ENCODE data around the gene MTX1. TPM values are rescaled to one million over a fixed set of nuclear protein-coding genes. Genes with fewer than 3 reads are reported as not detected.
"Not testable (repeated sequence)": the region's sequence is repeated elsewhere in the genome, so short reads cannot be mapped to it uniquely, and the experiment has no call there.

Gene MTX1
- total RNA-seq, 1 donor, result 16.1 TPM

DNA sequence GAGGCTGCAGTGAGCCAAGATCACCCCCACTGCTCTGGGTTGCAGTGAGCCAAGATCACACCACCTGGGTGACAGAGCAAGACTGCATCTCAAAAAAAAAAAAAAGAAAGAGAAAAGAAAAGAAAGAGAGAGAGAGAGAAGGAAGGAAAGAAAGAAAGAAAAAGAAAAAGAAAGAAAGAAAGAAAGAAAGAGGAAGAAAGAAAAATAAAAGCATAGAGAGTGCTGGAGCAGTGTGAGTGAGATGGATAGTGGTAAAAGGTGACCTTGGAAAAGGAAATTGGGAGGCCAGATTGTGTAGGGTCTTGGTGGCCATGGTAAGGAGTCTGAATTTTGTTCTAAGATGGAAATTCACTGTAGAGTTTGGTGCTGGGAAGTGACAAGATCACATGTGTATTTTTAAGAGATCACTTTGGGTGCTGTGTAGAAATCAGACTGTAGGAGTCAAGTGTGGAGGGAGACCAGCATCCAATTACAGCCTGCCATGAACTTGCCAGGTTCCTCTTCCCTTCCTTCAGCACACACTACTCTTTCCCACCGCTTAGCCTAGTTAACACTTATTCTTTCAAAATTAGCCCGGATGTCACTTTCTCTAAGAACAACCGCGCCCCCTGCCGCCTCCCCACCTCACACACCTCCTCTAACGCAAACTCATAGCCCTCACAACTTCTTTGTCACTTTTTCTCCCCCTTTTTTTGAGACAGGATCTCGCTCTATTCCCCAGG, 17.9 kb downstream of the MTX1 start:
- H3K4me3 ChIP-seq (ENCODE audit: low read length), result peak overlapping the region; percentile 51
- peaks cover 64% of the 10 kb centered on the region for H3K4me1 ChIP-seq (ENCODE audit: insufficient read depth, low read length)
- no peaks in the 10 kb centered on the region for H3K9me3 ChIP-seq (ENCODE audit: low read depth, low read length)
- no peaks in the 10 kb centered on the region for H3K27me3 ChIP-seq (ENCODE audit: insufficient read depth, low read length)

DNA sequence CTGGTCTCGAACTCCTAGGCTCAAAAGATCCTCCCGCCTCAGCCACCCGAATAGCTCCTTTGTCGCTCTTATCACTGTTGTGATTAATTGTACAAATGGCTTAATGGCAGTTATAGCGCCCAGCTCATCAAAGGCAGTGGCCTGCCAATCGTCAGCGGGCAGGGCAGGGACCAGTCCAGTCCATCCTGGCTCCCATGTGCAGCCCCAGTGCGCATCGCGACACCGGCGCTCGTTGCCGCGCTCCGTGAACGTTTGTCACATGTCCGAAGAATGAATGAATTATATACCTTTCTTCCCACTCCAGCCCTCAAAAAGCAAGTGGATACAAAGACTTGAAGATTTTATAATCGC, 18.4 kb downstream of the MTX1 start:
- Histone ChIP-seq H3K4me3 (ENCODE audit: low read length) (peak overlapping the region; percentile 51), H3K4me1 (ENCODE audit: insufficient read depth, low read length) (peaks cover 60% of the 10 kb centered on the region), H3K9me3 (ENCODE audit: low read depth, low read length) (no peaks in the 10 kb centered on the region), H3K27me3 (ENCODE audit: insufficient read depth, low read length) (no peaks in the 10 kb centered on the region)

DNA sequence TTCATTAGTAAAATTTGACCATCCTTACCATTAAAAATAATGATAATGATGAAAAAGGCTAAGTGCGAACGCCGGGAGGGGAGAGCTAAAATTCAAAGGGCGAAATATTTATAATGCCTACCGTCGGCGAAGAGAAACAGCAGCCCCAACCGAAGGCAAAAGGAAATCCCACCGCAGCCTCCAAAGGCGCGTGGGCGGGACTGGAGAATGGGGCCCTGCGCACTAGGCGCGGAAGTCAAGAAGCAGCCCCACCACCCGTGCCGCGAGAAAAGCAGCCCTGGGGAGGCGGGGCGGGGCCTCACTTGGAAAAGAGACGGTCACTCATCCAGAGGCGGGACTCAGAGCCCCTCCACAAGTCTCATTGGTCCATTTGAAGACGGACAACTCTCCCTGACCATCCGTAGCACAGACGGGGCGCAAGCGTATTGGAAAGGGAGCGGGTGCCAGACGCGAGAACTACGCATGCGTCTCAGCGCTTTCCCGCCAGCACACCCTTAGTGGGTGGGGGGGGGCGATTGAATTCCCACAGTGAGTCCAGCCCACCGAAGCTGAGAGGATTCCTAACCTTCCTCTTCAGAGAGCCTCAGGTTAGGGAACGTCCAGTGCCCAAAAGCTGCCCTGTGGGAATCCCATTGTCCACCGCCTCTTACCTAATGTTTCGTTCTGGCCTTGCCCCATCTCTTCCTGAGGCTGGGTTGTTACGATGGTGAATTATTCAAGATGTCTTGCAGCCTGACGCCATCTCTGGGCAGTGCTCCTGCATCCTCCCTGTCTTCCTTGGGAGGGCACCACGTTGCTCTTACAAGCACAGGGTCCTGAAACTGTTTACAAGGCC, 19.0 kb downstream of the MTX1 start:
- Histone ChIP-seq H3K4me3 (ENCODE audit: low read length) (peak overlapping the region; percentile 51), H3K4me1 (ENCODE audit: insufficient read depth, low read length) (peaks cover 54% of the 10 kb centered on the region)

DNA sequence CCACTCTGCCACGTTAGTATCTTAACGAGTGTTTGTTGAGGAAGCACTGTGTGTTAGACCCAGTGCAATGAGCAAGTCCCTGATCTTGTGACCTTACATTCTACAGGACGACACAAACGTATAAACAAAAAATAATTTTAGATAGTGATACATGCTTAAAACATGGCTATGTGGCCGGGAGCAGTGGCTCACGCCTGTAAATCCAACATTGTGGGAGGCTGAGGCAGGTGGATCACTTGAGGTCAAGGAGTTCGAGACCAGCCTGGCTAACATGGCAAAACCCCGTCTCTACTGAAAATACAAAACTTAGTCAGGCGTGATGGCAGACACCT, 19.6 kb downstream of the MTX1 start:
- Histone ChIP-seq H3K27me3 (ENCODE audit: insufficient read depth, low read length) (no peaks in the 10 kb centered on the region), H3K4me3 (ENCODE audit: low read length) (peak overlapping the region; percentile 51), H3K9me3 (ENCODE audit: low read depth, low read length) (no peaks in the 10 kb centered on the region), H3K4me1 (ENCODE audit: insufficient read depth, low read length) (peaks cover 48% of the 10 kb centered on the region)

More for the DNA sequence above, 19.0 kb downstream of the MTX1 start:
- no peaks in the 10 kb centered on the region for H3K9me3 ChIP-seq (ENCODE audit: low read depth, low read length)
- H3K27me3 ChIP-seq (ENCODE audit: insufficient read depth, low read length), result no peaks in the 10 kb centered on the region

GRCh38 chr1:155231302-155231701, 22.8 kb downstream of the MTX1 start:
- not testable (repeated sequence) for H3K4me3 ChIP-seq (ENCODE audit: low read length); H3K9me3 ChIP-seq (ENCODE audit: low read depth, low read length); H3K27me3 ChIP-seq (ENCODE audit: insufficient read depth, low read length)
- H3K4me1 ChIP-seq (ENCODE audit: insufficient read depth, low read length), result peaks cover 25% of the 10 kb centered on the region

DNA sequence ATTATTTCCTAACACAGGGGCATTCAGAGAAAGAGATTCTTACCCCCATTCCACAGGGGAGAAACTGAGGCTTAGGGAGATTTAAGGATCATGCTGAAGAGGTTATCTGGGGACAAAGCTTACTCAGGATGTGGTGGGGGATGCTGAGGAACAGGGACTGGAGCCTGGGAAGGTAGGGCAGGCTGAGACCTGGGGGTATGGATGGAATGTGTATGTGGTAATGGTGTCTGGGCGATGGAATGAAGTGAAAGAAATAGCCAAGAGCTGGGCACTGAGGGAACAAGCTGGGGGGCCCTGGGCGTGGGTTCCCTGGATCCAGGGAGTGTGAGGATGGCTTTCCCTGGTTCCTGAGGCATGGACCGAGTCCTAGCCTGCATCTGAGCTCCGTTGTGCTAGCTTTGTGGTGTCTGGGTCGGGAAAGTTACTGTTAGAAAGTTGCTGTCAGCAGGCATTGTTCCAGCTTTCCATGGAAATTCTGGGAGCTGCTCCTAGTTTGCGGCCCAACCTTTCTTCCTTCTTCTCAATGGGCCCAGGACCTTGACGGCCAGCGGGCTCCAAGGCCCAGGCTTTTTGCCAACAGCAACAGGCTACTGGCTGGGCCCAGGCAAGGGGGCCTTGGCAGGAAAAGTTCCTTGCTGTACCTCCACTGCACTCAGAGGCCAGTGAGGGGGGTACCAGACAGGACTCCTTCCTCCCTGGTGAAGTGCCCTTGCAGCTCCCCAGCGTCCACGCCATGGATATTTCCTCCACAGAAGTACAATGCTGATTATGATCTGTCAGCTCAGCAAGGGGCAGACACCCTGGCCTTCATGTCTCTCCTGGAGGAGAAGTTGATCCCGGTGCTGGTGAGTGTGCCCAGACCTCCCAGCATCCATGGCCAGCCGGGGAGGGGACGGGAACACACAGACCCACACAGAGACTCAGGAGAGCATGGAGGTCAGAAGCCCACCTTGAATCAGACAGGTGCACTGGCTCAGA, 23.8 kb downstream of the MTX1 start:
- H3K9me3 ChIP-seq (ENCODE audit: low read depth, low read length); H3K27me3 ChIP-seq (ENCODE audit: insufficient read depth, low read length); H3K4me3 ChIP-seq (ENCODE audit: low read length): not testable (repeated sequence)
- peaks cover 25% of the 10 kb centered on the region for H3K4me1 ChIP-seq (ENCODE audit: insufficient read depth, low read length)

GRCh38 chr1:155233502-155233901, 25.0 kb downstream of the MTX1 start:
- not testable (repeated sequence) for H3K9me3 ChIP-seq (ENCODE audit: low read depth, low read length); H3K4me3 ChIP-seq (ENCODE audit: low read length); H3K27me3 ChIP-seq (ENCODE audit: insufficient read depth, low read length)
- peaks cover 16% of the 10 kb centered on the region for H3K4me1 ChIP-seq (ENCODE audit: insufficient read depth, low read length)

DNA sequence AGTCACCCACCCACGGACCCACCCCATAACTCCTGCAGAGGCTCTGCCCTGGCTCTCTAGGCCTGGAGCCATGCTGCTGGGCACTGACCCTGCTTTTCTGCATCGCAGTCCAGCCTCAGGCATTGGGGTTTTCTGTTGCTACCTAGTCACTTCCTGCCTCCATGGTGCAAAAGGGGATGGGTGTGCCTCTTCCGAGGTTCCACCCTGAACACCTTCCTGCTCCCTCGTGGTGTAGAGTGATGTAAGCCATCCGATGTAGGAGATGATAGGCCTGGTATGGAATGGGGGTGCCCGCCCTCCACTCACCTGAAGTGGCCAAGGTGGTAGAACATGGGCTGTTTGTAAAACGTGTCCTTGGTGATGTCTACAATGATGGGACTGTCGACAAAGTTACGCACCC, 26.9 kb downstream of the MTX1 start:
- not testable (repeated sequence) for H3K4me3 ChIP-seq (ENCODE audit: low read length); H3K27me3 ChIP-seq (ENCODE audit: insufficient read depth, low read length); H3K9me3 ChIP-seq (ENCODE audit: low read depth, low read length)
- H3K4me1 ChIP-seq (ENCODE audit: insufficient read depth, low read length), result peaks cover 26% of the 10 kb centered on the region

GRCh38 chr1:155236451-155236850, 28.0 kb downstream of the MTX1 start:
- Histone ChIP-seq H3K4me1 (ENCODE audit: insufficient read depth, low read length) (peaks cover 36% of the 10 kb centered on the region), H3K27me3 (ENCODE audit: insufficient read depth, low read length) (no peaks in the 10 kb centered on the region), H3K9me3 (ENCODE audit: low read depth, low read length) (no peaks in the 10 kb centered on the region), H3K4me3 (ENCODE audit: low read length) (no peak overlapping the region)

DNA sequence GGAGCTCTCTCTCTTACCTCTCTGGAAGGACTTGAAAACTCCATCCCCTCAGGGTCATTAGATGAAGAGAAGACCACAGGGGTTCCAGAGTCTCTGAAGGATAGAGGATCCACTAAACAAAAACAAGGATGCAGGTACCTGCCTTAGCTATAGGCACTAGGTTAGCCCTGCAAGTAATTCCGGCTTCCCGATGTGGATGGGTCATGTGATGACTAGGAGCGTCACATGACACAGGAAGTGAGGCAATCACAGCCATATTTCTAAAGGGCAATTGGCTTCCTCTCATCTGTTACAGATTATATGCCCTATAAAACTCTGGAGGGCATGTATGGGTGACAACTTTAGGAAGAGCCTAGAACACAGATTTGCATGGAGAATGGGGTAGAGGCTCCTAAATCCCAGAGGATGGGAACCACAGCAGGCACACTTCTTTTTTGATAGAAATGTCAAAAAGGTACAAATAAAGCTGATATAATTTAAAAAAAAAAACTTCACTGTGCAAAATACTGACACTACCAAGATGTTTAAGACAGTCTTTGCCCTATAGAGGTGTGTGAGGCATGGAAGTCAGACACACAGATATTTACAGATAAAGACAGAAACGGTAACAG, 32.7 kb downstream of the MTX1 start:
- Histone ChIP-seq H3K4me3 (ENCODE audit: low read length) (peak overlapping the region; percentile 51), H3K9me3 (ENCODE audit: low read depth, low read length) (no peaks in the 10 kb centered on the region), H3K27me3 (ENCODE audit: insufficient read depth, low read length) (no peaks in the 10 kb centered on the region), H3K4me1 (ENCODE audit: insufficient read depth, low read length) (peaks cover 63% of the 10 kb centered on the region)

DNA sequence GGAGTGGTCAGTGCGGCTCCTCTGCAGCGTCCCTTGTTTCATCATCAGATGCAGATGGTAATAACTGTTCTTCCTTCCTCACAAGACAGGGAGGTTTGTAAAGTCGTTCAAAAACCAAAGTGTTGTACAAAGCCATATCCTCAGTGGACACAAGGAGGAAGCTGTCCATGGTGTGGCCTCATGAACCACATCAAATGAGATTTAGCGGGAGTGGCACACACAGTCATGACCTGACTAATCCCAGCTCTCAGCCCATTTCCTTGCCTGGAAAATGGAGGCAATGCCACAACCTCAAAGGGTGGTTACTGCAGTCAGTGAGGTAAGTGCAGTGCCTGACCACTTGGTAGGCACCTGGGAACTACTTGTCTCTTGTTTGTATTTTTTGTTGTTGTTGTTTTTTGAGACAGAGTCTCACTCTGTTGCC, 33.4 kb downstream of the MTX1 start:
- H3K9me3 ChIP-seq (ENCODE audit: low read depth, low read length), result no peaks in the 10 kb centered on the region
- no peak overlapping the region for H3K4me3 ChIP-seq (ENCODE audit: low read length)
- H3K4me1 ChIP-seq (ENCODE audit: insufficient read depth, low read length), result peaks cover 57% of the 10 kb centered on the region
- no peaks in the 10 kb centered on the region for H3K27me3 ChIP-seq (ENCODE audit: insufficient read depth, low read length)

- peaks cover 55% of the 10 kb centered on the region for H3K4me1 ChIP-seq (ENCODE audit: insufficient read depth, low read length)
- no peaks in the 10 kb centered on the region for H3K27me3 ChIP-seq (ENCODE audit: insufficient read depth, low read length)
- H3K4me3 ChIP-seq (ENCODE audit: low read length), result no peak overlapping the region
- no peaks in the 10 kb centered on the region for H3K9me3 ChIP-seq (ENCODE audit: low read depth, low read length)
These were observed 34.4 kb downstream of the MTX1 start for GRCh38 chr1:155242805-155243358.

DNA sequence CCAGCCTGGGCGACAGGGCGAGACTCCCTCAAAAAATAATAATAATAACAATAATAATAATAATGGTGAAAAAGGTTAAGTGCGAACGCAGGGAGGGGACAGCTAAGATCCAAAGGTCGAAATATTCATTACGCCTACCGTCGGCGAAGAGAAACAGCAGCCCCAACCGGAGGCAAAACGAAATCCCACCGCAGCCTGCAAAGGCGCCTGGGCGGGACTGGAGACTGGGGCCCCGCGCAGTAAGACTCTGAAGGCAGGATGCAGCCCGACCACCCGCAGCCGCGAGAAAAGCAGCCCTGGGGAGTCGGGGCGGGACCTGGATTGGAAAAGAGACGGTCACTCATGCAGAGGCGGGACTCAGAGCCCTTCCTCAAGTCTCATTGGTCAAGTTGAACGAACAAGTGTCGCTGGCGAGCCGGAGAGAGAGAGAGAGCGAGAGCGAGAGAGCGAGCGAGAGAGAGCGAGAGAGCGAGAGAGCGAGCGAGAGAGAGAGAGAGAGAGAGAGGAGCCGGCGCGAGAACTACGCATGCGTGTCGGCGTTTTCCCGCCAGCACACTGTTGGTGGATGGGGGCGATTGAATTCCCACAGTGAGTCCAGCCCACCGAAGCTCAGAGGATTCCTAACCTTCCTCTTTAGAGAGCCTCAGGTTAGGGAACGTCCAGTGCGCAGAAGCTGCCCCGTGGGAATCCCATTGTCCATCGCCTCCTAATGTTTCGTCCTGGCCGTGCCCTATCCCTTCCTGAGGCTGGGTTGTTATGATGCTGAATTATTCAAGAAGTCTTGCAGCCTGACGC, 36.1 kb downstream of the MTX1 start:
- Histone ChIP-seq H3K4me1 (ENCODE audit: insufficient read depth, low read length) (peaks cover 53% of the 10 kb centered on the region), H3K27me3 (ENCODE audit: insufficient read depth, low read length) (no peaks in the 10 kb centered on the region), H3K9me3 (ENCODE audit: low read depth, low read length) (no peaks in the 10 kb centered on the region), H3K4me3 (ENCODE audit: low read length) (peak overlapping the region; percentile 81)

DNA sequence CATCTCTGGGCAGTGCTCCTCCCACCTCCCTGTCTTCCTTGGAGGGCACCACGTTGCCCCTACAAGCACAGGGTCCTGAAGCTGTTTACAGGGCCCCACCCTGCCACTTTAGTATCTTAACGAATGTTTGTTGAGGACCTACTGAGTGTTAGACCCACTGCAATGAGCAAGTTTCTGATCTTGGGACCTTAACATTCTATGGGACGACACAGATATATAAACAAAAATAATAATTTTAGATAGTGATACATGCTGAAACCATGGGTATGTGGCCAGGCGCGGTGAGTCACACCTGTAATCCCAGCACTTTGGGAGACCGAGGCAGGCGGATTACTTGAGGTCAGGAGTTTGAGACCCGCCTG, 36.6 kb downstream of the MTX1 start:
- Histone ChIP-seq H3K4me3 (ENCODE audit: low read length) (peak overlapping the region; percentile 81), H3K9me3 (ENCODE audit: low read depth, low read length) (no peaks in the 10 kb centered on the region), H3K4me1 (ENCODE audit: insufficient read depth, low read length) (peaks cover 51% of the 10 kb centered on the region), H3K27me3 (ENCODE audit: insufficient read depth, low read length) (no peaks in the 10 kb centered on the region)
